Left colon (tissue), 2 donors: ENCODE data around the gene SH3TC1. TPM values are rescaled to one million over a fixed set of nuclear protein-coding genes. Genes with fewer than 3 reads are reported as not detected.

Experiments used
- ATAC-seq: fragments of 200-7000 bp; cut with Tn5 transposase; one replicate; pipeline ENCODE4 v1.9.1; 2020; ENCODE audit warnings: mild to moderate bottlenecking, moderate library complexity
- DNase-seq, 2 donors: peaks; one replicate each; pipeline ENCODE4 v3.0.0-alpha.2; 2020
- intact Hi-C, 2 donors: fragments of 100-400 bp; cut with DNase I in 1 of 2; cut with micrococcal nuclease in 1 of 2; formaldehyde crosslinking; loops; one replicate each; pipeline versions ENCODE4 v1.11.2 to v1.14.0; 2022; cut with DNase I, micrococcal nuclease
- total RNA-seq, 2 donors: library from RNA; stranded (reverse); fragmentation: NEBNext Ultra II Directional; extraction: Animal tissue kit (Norgen Biotek cat#: 25700); gene quantifications; one replicate each; pipeline ENCODE4 v1.2.1, GENCODE V29; 2021
- donor health status: DM: no; HTN: no; CAD: no.
- donor health status: DM: yes; HTN: yes; CAD: no.

Gene SH3TC1
- total RNA-seq, 2 donors from 2014 or later: 13.8 to 18.3 TPM

- ATAC-seq (no peak), DNase-seq (no peak)
- intact Hi-C loops: no loop called here
Observed at GRCh38 chr4:8236106-8236919, 37.2 kb downstream of the SH3TC1 start.

DNA sequence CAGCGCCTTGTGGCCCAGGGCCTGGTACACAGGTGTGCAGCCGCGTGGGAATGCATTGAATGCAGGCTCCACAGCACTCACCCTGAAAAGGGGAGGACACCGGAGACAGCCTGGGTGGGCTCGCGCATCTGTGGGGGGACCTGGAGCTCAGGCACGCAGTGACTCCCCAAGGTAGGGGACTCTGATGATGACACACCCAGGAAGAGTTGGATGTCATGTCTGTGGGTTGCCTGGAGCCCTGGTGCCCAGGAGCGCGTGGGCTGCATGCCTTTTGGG lies 37.8 kb downstream of the SH3TC1 start:
- DNase-seq (no peak), ATAC-seq (no peak)
- intact Hi-C loops: no loop called here

DNA sequence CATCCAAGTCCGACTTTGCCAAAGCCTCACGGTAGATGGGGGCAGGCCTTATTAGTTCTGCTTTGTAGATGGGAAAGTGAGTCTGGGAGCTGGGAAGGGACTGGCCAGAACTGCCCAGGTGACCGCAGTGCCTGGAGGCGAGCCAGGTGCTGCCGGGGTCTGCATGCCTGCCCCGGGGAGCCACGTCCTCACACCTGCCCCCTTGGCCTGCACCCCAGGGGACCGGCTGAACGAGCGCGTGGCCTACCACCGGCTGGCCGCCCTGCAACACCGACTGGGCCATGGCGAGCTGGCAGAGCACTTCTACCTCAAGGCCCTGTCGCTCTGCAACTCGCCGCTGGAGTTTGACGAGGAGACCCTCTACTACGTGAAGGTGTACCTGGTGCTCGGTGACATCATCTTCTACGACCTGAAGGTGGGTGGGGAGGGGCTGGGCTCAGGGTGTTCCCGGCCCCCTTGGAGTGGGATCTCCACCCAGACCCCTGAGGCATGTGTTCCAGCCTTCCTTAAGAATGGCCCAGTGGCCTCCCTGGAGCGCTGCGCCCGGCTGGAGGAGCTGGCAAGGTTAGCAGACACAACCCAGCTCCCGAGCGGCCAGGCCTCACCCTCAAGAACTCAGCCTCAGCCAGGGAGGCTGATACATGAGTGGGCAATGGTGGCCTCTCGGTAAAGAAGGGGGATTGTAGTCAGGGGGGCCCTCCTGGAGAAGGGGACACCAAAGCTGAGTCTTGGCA lies 38.3 kb downstream of the SH3TC1 start:
- DNase-seq: no peak
- intact Hi-C loops: no loop called here
- no peak for ATAC-seq

DNA sequence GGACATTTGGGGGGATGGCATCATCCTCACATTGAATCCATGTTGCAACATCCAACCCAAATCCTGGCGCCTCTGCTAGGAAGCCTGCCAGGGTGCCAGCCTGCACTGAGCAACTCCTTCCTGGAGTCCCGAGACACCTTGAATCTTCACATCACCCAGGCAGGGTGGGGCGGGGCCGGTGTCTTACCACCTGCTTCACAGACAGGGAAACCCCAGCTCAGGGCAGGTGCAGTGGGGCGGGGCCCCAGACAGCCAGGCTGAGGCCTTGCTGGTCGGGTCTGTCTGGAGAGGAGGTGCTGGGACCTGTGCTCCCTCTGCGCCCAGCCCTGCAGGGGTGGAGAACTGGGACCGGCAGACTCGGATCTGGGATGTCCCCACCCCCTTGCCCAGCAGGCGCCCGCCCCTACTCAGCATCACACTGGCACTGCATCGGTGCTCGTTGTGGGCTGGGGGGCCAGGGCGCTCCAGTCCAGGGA lies 39.0 kb downstream of the SH3TC1 start:
- peak; percentile 72 to 83 for DNase-seq
- intact Hi-C loops: no loop called here
- peak; percentile 88 for ATAC-seq

- intact Hi-C loops: no loop called here
- ATAC-seq (peak; percentile 59), DNase-seq (no peak)
Observed at GRCh38 chr4:8238515-8239053, 39.5 kb downstream of the SH3TC1 start.

- DNase-seq: no peak
- no peak for ATAC-seq
- intact Hi-C loops: no loop called here
Observed at GRCh38 chr4:8239226-8239625, 40.1 kb downstream of the SH3TC1 start.

DNA sequence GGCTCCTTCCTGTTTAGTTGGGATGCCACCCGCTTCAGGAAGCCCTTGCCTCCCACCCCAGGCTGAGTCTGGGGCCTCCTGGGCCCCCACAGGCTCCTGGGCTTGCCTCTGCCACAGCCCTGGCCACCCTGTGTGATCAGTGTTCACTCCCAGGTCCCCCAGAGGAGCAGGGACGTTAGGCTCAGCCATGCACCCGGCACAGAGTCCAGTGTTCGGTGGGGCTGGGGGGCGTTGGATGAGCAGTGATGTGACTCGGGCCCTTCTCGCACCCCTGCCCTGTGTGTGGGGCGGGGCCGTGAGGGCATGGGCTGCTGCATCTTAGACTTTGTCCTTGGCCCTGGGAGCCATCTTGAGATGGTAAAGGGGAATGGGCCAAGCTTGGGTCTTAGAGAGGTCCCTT lies 40.6 kb downstream of the SH3TC1 start:
- ATAC-seq (no peak), DNase-seq (no peak)
- intact Hi-C loops: loop anchor here in 1 of 2 donors (5.0 kb wide), 1 partner anchor 163 kb away; no protein-coding TSS in a partner anchor

DNA sequence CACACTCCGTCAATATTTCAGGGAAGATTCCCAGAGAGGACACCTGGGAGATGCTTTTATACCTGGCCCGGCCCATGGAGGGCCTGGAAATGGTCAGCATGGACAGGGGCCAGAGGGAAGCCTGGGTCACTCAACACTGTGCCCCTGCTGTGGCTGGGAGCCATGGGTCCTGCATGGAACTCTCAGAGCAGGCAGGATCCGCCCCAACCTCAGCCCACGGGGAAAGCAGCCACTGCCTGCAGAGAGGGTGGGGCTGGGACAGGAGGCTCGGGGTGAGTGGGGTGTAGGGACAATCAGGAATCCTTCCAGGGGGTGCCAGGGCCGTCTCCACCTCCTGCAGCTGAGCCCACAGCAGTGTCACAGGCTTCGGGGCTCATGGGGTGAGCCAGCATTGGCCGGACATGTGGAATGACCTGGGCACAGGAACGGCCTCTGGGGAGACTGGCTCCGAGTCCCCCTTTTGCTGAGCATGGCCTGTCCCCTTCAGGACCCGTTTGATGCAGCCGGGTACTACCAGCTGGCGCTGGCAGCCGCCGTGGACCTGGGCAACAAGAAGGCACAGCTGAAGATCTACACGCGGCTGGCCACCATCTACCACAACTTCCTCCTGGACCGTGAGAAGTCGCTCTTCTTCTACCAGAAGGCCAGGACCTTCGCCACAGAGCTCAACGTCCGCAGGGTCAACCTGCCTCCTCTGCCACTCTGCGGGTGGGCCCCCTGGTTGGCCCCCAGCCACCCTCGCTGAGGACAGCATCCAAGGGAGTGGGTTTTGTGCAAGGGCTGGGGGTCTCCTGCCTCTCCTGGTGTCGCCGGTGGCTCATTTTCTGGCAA lies 41.3 kb downstream of the SH3TC1 start:
- no peak for DNase-seq
- intact Hi-C loops: loop anchor here in 1 of 2 donors (5.0 kb wide), 1 partner anchor 162 kb away; no protein-coding TSS in a partner anchor
- ATAC-seq: no peak

DNA sequence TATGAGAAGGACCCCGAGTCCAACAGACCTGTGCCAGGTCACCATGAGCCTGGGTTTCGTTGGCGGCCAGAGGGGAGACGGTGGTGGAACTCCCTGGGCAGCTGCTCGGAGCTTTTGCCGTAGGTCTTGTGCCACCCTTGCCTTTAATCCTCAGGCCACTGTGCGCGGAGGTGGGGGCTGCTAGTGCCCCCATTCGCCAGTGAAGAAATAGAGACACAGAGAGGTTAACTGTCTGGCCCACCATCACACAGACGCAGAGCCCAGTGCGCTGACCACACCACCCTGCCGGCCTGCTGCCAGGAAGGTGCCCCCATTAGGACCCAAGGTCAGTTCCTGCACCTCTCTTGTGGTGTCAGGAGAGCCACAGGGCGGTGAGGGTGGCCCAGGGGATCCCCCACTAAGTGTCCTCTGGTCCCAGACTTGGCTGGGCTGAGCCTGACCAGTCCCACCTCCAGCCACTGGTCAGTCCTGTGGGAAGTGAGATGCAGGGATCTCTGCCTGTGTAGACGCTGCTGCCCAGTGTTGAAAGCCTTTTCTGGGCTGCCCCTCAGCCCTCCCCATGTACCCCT lies 42.2 kb downstream of the SH3TC1 start:
- DNase-seq (no peak), ATAC-seq (no peak)
- intact Hi-C loops: loop anchor here in 1 of 2 donors (5.0 kb wide), 1 partner anchor 161 kb away; no protein-coding TSS in a partner anchor

GRCh38 chr4:8241895-8242696 lies 43.0 kb downstream of the SH3TC1 start:
- DNase-seq: peak; percentile 74 to 88
- intact Hi-C loops: loop anchor here (2.0 to 5.0 kb wide), 2 partner anchors 160 to 161 kb away; no protein-coding TSS in a partner anchor
- ATAC-seq: peak; percentile 63

DNA sequence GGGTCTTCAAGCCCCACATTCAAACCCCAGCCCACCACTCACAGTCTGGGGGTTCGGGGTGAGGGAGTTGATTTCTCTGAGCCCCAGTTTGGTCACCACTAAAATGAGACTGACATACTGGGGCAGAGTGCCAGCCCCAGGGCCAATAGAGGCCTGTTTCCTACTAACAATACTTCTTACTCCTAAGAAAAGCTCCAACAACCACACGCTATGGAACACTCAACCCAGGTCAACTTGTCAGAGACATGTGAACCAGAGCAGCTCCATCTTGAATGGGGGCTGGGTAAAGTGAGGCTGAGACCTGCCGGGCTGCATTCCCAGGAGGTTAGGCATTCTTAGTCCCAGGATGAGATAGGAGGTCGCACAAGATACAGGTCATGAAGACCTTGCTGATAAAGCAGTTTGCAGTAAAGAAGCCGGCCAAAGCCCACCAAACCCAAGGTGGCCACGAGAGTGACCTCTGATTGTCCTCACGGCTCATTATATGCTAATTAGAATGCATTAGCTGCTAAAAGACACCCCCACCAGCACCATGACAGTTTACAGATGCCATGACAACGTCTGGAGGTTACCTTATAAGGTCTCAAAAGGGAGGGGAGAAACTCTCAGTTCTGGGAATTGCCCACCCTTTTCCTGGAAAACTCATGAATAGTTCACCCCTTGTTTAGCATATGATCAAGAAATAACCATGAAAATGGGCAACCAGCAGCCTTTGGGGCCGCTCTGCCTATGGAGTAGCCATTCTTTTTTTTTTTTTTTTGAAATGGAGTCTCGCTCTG lies 43.9 kb downstream of the SH3TC1 start:
- no peak for ATAC-seq
- no peak for DNase-seq
- intact Hi-C loops: loop anchor here (2.0 to 5.0 kb wide), 2 partner anchors 159 to 160 kb away; no protein-coding TSS in a partner anchor

GRCh38 chr4:8244001-8244757 lies 45.1 kb downstream of the SH3TC1 start:
- intact Hi-C loops: loop anchor here in 1 of 2 donors (5.0 kb wide), 1 partner anchor 158 kb away; no protein-coding TSS in a partner anchor
- DNase-seq: no peak
- no peak for ATAC-seq

DNA sequence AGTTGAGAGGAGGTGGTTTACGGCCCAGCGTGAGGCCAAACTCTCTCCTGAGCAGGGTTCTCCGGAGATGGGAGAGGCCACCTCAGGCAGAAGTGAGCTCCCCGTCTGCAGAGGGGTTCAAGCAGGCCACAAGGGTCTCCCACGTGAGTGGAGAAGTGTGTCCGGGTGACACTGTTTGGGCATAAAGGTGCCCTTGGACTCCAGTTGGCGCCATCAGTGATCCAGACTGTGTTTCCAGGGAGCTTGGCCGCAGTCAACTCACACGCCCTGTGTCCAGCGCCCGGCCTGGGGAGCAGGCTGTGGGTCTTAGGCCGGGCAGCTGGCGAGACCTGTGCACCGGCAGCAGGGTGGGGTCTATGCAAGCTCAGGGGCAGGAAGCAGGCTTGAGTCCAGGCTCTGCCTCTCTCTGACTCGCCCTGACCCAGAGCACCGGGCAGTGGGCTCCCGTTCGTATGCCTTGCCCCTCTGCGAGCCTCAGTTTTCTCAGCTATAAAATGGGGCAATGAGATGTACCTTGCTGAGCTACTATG lies 45.9 kb downstream of the SH3TC1 start:
- ATAC-seq: no peak
- no peak for DNase-seq
- intact Hi-C loops: loop anchor here in 1 of 2 donors (5.0 kb wide), 1 partner anchor 157 kb away; no protein-coding TSS in a partner anchor

DNA sequence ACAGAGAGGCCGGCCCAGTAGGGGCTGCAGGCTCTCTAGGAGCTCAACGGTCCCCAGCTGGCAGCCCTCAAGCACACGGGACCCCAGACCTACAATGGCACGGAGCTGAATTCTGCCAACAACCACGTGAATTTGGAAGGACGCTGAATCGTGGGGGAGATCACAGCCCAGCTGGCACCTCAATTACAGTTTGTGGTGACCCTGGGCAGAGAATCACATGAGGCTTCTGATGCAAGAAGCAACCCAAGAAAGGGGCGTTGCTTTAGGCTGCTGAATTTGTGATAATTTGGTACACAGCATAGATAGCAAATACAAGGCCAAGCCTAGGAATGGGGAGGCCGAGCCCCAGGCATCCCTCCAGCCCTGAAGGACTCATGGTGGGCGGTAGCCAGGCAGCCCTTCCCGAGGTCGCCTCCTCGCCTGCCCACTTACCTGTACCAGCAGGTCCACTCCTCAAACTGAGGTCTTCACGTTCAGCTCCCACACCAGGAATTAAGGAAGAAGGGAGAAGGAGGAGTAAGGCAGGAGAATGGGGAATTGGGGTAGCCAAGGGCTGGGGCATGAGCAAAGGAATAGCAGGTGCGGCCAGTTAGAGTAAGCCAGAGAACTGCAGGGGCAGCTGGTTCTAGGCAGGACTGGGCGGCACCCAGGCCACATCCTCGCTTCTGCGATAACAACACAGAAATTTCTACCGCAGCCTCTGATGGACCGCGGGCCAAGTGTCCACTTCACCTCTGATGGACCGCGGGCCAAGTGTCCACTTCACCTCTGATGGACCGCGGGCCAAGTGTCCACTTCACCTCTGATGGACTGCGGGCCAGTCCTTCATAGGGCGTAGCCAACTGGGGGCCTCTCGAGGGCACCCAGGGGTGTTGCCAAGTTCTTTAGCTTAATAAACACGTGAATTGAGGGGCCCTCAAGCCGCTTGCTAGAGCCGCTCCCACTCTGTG lies 47.1 kb downstream of the SH3TC1 start:
- intact Hi-C loops: no loop called here
- no peak for DNase-seq
- ATAC-seq: no peak
